Liver (tissue), 9 donors: Measurements from ENCODE around the gene RBKS. TPM values are rescaled to one million over a fixed set of nuclear protein-coding genes. Genes with fewer than 3 reads are reported as not detected.

Experiments used
- DNase-seq: peaks from one replicate; pipeline ENCODE4 v3.0.0-alpha.2; 2017; ENCODE audit warnings: low spot score
- H3K27ac ChIP-seq, 2 donors: one replicate each; pipeline ENCODE4 v1.7.0; 2013; ENCODE audit warnings: inconsistent platforms in 2 of 2, low read length in 2 of 2, control low read depth in 1 of 2, low read depth in 1 of 2, mild to moderate bottlenecking in 1 of 2
- H3K27me3 ChIP-seq, 4 donors: one replicate each; pipeline versions ENCODE4 v1.6.1 to v1.7.0; 2013; ENCODE audit warnings: low read length in 3 of 4, inconsistent platforms in 1 of 4, mild to moderate bottlenecking in 1 of 4, moderate library complexity in 1 of 4; ENCODE audit not compliant: control insufficient read depth in 4 of 4, insufficient read depth in 4 of 4
- H3K36me3 ChIP-seq, 4 donors: one replicate each; pipeline versions ENCODE4 v1.6.1 to v1.7.0; 2013; ENCODE audit warnings: low read length in 3 of 4, mild to moderate bottlenecking in 3 of 4, low read depth in 1 of 4, moderate library complexity in 1 of 4; ENCODE audit not compliant: control insufficient read depth in 4 of 4, insufficient read depth in 3 of 4
- H3K4me1 ChIP-seq, 4 donors: one replicate each; pipeline versions ENCODE4 v1.6.1 to v1.7.0; 2013; ENCODE audit warnings: low read length in 3 of 4, mild to moderate bottlenecking in 3 of 4, moderate library complexity in 1 of 4; ENCODE audit not compliant: control insufficient read depth in 4 of 4, insufficient read depth in 4 of 4
- H3K4me3 ChIP-seq, 3 donors: one replicate each; pipeline versions ENCODE4 v1.6.1 to v1.7.0; 2013; ENCODE audit warnings: low read length in 3 of 3, control low read depth in 1 of 3, low read depth in 1 of 3, mild to moderate bottlenecking in 1 of 3
- H3K9ac ChIP-seq, 2 donors: one replicate each; pipeline ENCODE4 v1.7.0; 2013; ENCODE audit warnings: low read length in 2 of 2, mild to moderate bottlenecking in 2 of 2, moderate library complexity in 2 of 2, control low read depth in 1 of 2, low read depth in 1 of 2
- H3K9me3 ChIP-seq, 4 donors: one replicate each; pipeline versions ENCODE4 v1.6.1 to v1.7.0; 2013; ENCODE audit warnings: low read length in 3 of 4; ENCODE audit not compliant: control insufficient read depth in 4 of 4
- EGR1 ChIP-seq, 2 donors: IDR thresholded peaks; 2 replicates each; pipeline ENCODE4 v1.6.1; 2016 to 2018; ENCODE audit warnings: antibody characterized with exemption in 2 of 2, low read depth in 2 of 2
- FOXA1 ChIP-seq: IDR thresholded peaks from 2 replicates; pipeline ENCODE4 v1.6.1; 2016; ENCODE audit warnings: antibody characterized with exemption
- GABPA ChIP-seq, 2 donors: IDR thresholded peaks in 1 of 2; conservative IDR thresholded peaks in 1 of 2; 2 replicates each; pipeline ENCODE4 v1.6.1; 2016; ENCODE audit warnings: antibody characterized with exemption in 2 of 2, mild to moderate bottlenecking in 1 of 2, moderate library complexity in 1 of 2
- HNF4A ChIP-seq, 2 donors: conservative IDR thresholded peaks; 2 replicates each; pipeline ENCODE4 v1.6.1; 2016; ENCODE audit warnings: antibody characterized with exemption in 2 of 2, mild to moderate bottlenecking in 2 of 2
- HNF4G ChIP-seq: IDR thresholded peaks from 2 replicates; pipeline ENCODE4 v1.6.1; 2016; ENCODE audit warnings: antibody characterized with exemption
- TAF1 ChIP-seq: conservative IDR thresholded peaks from 2 replicates; pipeline ENCODE4 v1.6.1; 2016; ENCODE audit warnings: antibody characterized with exemption, mild to moderate bottlenecking
- WGBS: extraction: QIAGEN DNeasy Blood & Tissue Kit; methylation state at CpG from one replicate; pipeline ENCODE4 v1.1.7; 2013; 5-methylcytosine and 5-hydroxymethylcytosine counted together
- polyA plus RNA-seq, 2 donors: library from polyadenylated mRNA; stranded (reverse) in 1 of 2; unstranded in 1 of 2; fragments of 200-250 nt in 1 of 2; fragments of >200 nt in 1 of 2; fragmentation: Nextera tagmentation in 1 of 2; extraction: Ambion mirVana in 1 of 2; gene quantifications; one replicate each; pipeline versions ENCODE4 v1.2.1 to v1.2.3, GENCODE V29; 2013 to 2015
- total RNA-seq, 2 donors: library from RNA; depleted of rRNA; stranded (reverse); fragments of >200 nt; gene quantifications; one replicate each; pipeline ENCODE4 v1.2.3, GENCODE V29; 2014
- TF ChIP-seq, protein P1 (sequence below): IDR thresholded peaks from 2 replicates; pipeline ENCODE4 v1.6.1; 2016; ENCODE audit warnings: antibody characterized with exemption
- TF ChIP-seq, protein P2 (sequence below): IDR thresholded peaks from 2 replicates; pipeline ENCODE4 v1.6.1; 2016; ENCODE audit warnings: antibody characterized with exemption
- TF ChIP-seq, protein P3 (sequence below): fragments of 150-350 bp; IDR thresholded peaks from 2 replicates; pipeline ENCODE4 v1.5.1; 2017; ENCODE audit warnings: improper control_type of control experiment, low read depth, low read length; ENCODE audit not compliant: missing input control
- TF ChIP-seq, protein P4 (sequence below): IDR thresholded peaks from 2 replicates; pipeline ENCODE4 v1.6.1; 2016; ENCODE audit warnings: antibody characterized with exemption
- TF ChIP-seq, protein P5 (sequence below): IDR thresholded peaks from 2 replicates; pipeline ENCODE4 v1.6.1; 2016; ENCODE audit warnings: antibody characterized with exemption, mild to moderate bottlenecking
- donor health status: healthy.
- donor health status: healthy.
- donor health status: healthy.
- donor health status: healthy.
- donor health status: healthy.

The RBKS gene
- total and polyA plus RNA-seq, 4 donors = 6.3 to 18.8 (median 15.2) TPM

DNA sequence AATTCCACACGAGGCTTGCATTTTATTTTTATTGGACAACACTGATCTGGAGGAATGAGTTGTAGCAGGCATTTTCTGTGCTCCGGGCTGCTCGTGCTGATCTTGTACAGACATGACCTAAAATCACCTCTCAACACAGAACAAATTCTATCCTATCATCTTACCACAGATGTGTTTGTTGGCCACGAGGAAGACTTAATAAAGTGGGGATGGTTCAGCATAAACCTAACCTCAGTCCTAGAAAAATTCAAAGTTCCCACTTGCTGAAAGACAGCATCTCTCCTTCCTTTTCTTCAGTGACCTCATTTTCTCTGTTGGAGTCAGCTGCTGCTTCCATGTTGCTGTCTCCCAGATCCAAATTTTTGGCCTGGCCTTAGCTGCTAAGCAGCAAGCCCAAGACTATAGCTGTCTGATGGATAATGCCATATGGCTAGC lies 45.3 kb downstream of the RBKS start (continued):
- no peak for TF ChIP-seq GABPA (IDR thresholded peaks at IDR 0.05 in 1 of 2, conservative IDR thresholded peaks at IDR 0.05 in 1 of 2)
- no peak for TF ChIP-seq TAF1
- no peak for TF ChIP-seq FOXA1
- TF ChIP-seq HNF4G = no peak

DNA sequence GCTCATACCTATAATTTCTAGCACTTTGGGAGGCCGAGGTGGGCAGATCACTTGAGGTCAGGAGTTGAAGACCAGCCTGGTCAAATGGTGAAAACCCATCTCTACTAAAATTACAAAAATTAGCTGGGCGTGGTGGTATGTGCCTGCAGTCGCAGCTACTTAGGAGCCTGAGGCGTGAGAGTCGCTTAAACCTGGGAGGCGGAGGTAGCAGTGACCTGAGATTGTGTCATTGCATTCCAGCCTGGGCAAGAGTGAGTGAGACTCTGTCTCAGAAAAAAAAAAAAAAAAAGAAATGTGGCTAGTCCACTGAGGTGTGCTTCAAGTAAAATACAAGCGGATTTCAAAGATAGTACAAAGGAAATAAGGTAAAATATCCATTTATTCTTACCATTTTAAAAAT lies 46.2 kb downstream of the RBKS start:
- Histone ChIP-seq H3K9ac (no peak overlapping the region), H3K27me3 (no peaks in the 10 kb centered on the region), H3K4me3 (no peak overlapping the region), H3K27ac (no peak overlapping the region), H3K9me3 (no peaks in the 10 kb centered on the region), H3K4me1 (no peaks in the 10 kb centered on the region), H3K36me3 (peaks cover 3 to 21% (median 6%) of the 10 kb centered on the region in 4 donors)
- no peak for TF ChIP-seq FOXA1
- TF ChIP-seq, protein P1, sequence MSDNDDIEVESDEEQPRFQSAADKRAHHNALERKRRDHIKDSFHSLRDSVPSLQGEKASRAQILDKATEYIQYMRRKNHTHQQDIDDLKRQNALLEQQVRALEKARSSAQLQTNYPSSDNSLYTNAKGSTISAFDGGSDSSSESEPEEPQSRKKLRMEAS = no peak
- TF ChIP-seq EGR1 (IDR thresholded peaks at IDR 0.05; ENCODE audit: low read depth in 2 of 2) = no peak
- TF ChIP-seq, protein P2, sequence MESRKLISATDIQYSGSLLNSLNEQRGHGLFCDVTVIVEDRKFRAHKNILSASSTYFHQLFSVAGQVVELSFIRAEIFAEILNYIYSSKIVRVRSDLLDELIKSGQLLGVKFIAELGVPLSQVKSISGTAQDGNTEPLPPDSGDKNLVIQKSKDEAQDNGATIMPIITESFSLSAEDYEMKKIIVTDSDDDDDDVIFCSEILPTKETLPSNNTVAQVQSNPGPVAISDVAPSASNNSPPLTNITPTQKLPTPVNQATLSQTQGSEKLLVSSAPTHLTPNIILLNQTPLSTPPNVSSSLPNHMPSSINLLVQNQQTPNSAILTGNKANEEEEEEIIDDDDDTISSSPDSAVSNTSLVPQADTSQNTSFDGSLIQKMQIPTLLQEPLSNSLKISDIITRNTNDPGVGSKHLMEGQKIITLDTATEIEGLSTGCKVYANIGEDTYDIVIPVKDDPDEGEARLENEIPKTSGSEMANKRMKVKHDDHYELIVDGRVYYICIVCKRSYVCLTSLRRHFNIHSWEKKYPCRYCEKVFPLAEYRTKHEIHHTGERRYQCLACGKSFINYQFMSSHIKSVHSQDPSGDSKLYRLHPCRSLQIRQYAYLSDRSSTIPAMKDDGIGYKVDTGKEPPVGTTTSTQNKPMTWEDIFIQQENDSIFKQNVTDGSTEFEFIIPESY = no peak
- no peak for TF ChIP-seq TAF1
- TF ChIP-seq, protein P3, sequence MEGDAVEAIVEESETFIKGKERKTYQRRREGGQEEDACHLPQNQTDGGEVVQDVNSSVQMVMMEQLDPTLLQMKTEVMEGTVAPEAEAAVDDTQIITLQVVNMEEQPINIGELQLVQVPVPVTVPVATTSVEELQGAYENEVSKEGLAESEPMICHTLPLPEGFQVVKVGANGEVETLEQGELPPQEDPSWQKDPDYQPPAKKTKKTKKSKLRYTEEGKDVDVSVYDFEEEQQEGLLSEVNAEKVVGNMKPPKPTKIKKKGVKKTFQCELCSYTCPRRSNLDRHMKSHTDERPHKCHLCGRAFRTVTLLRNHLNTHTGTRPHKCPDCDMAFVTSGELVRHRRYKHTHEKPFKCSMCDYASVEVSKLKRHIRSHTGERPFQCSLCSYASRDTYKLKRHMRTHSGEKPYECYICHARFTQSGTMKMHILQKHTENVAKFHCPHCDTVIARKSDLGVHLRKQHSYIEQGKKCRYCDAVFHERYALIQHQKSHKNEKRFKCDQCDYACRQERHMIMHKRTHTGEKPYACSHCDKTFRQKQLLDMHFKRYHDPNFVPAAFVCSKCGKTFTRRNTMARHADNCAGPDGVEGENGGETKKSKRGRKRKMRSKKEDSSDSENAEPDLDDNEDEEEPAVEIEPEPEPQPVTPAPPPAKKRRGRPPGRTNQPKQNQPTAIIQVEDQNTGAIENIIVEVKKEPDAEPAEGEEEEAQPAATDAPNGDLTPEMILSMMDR = no peak
- TF ChIP-seq, protein P4, sequence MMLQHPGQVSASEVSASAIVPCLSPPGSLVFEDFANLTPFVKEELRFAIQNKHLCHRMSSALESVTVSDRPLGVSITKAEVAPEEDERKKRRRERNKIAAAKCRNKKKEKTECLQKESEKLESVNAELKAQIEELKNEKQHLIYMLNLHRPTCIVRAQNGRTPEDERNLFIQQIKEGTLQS = no peak
- 96% methylated on average over 7 of the region's 7 CpGs for WGBS
- DNase-seq = no peak

DNA sequence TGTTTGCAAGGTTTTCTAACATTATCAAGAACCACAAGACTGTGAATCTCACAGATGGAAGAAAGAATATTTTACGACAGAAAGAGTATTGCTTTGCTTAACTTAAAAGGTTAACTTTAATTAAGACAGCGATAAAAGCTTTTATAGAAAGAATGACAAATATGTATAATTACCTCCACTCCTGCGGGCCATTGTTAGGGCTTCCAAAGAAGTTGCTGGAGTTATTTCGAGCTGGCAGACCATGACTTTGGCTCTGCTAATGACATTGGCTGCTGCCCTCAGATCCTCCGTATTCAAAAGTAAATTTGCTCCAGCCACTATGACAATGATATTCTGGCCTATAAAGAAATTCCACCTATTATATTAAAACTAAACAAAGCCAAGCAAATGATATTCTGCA lies 47.3 kb downstream of the RBKS start:
- Histone ChIP-seq H3K27ac (no peak overlapping the region), H3K9ac (no peak overlapping the region), H3K27me3 (no peaks in the 10 kb centered on the region), H3K4me1 (no peaks in the 10 kb centered on the region), H3K9me3 (no peaks in the 10 kb centered on the region), H3K36me3 (peaks cover 1 to 24% (median 6%) of the 10 kb centered on the region in 4 donors), H3K4me3 (no peak overlapping the region)
- 96% methylated on average over 5 of the region's 5 CpGs for WGBS
- TF ChIP-seq, protein P5, sequence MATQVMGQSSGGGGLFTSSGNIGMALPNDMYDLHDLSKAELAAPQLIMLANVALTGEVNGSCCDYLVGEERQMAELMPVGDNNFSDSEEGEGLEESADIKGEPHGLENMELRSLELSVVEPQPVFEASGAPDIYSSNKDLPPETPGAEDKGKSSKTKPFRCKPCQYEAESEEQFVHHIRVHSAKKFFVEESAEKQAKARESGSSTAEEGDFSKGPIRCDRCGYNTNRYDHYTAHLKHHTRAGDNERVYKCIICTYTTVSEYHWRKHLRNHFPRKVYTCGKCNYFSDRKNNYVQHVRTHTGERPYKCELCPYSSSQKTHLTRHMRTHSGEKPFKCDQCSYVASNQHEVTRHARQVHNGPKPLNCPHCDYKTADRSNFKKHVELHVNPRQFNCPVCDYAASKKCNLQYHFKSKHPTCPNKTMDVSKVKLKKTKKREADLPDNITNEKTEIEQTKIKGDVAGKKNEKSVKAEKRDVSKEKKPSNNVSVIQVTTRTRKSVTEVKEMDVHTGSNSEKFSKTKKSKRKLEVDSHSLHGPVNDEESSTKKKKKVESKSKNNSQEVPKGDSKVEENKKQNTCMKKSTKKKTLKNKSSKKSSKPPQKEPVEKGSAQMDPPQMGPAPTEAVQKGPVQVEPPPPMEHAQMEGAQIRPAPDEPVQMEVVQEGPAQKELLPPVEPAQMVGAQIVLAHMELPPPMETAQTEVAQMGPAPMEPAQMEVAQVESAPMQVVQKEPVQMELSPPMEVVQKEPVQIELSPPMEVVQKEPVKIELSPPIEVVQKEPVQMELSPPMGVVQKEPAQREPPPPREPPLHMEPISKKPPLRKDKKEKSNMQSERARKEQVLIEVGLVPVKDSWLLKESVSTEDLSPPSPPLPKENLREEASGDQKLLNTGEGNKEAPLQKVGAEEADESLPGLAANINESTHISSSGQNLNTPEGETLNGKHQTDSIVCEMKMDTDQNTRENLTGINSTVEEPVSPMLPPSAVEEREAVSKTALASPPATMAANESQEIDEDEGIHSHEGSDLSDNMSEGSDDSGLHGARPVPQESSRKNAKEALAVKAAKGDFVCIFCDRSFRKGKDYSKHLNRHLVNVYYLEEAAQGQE = no peak
- TF ChIP-seq EGR1 (IDR thresholded peaks at IDR 0.05; ENCODE audit: low read depth in 2 of 2) (no peak), HNF4A (conservative IDR thresholded peaks at IDR 0.05) (no peak)
- TF ChIP-seq, protein P2 = no peak
- DNase-seq = no peak
